Anterior cingulate cortex (tissue), 58 donors: ENCODE measurements around the gene CST6.

Source experiments
- DNase-seq, 58 donors: peaks; one replicate each; lab custom pipeline; 2025; lab: John Stamatoyannopoulos, UW

The CST6 gene, protein sequence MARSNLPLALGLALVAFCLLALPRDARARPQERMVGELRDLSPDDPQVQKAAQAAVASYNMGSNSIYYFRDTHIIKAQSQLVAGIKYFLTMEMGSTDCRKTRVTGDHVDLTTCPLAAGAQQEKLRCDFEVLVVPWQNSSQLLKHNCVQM

DNA sequence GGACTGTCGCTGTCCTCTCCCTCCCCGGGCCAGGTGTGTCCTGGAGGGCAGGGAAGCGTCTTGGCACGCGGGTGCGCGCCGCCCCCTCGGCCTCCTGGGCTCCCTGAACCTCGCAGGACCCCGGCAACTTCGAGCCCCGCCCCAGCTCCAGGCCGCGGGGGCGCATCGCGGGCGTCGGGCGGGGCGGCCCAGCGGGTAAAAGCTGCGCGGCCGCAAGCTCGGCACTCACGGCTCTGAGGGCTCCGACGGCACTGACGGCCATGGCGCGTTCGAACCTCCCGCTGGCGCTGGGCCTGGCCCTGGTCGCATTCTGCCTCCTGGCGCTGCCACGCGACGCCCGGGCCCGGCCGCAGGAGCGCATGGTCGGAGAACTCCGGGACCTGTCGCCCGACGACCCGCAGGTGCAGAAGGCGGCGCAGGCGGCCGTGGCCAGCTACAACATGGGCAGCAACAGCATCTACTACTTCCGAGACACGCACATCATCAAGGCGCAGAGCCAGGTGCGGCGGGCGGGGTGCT is at the start of gene CST6:
TSS of gene CST6 (plus strand) at position 224 of the 519 bp plus-strand sequence. CDS start at position 261, 37 bp downstream.
- DNase-seq, result no peak

DNA sequence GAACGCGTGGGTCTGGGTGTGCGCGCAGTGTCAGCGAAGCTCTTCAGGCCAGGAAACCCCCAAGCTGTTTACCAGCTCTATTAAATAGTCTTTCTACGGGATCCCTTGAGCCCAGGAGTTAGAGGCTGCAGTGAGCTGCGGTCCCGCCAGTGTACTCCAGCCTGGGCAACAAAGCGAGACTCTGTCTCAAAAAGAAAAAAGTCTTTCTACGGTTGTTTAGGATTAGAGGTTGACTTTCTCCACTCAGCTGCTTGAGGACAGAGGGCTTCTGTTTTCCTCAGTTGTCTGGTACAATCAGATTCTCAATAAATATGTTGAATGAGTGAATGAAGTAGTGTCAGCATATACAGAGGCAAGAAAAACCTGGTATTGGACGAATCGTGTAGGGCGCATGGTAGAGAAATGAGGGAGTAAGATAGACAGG is 49.7 kb upstream of the CST6 start:
- no peak for DNase-seq

DNA sequence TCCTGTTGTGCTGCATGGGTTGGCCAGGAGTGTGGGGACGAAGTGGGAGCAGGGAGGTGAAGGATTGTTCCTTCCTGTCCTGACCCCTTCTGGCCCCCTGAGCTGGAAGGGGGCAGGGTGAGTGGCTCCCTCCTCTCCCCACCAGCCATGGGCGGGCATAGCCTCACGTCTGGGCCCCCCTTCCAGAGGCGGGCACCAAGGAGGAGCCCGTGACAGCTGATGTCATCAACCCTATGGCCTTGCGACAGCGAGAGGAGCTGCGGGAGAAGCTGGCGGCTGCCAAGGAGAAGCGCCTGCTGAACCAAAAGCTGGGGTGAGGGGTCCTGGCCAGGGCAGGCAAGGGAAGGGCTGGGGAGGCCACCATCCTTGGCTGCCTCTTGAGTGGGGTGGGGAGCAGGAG is 46.9 kb upstream of the CST6 start:
- no peak for DNase-seq

DNA sequence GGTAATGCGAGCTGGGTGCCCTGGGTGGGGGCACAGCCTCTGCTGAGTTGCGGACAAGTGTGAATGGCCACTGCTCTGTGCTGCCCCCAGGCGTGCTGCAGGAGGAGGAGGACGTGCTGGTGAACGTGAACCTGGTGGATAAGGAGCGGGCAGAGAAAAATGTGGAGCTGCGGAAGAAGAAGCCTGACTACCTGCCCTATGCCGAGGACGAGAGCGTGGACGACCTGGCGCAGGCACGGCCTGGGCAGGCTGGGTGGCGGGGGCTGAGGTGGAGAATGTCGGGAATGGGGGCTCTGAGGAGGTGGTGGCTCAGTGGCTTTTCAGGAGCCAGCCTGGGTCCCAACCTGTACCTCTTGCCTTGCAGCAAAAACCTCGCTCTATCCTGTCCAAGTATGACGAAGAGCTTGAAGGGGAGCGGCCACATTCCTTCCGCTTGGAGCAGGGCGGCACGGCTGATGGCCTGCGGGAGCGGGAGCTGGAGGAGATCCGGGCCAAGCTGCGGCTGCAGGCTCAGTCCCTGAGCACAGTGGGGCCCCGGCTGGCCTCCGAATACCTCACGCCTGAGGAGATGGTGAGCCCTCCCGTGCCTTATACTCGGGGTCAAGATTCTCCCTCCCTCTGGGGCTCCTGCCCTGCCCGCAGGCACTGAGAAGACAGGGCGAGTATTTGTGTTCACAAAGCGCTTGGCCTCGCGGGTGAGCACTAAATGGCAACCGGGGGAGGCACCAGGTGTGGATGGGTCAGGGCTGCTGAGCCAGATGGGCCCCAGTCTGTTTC is 45.6 kb upstream of the CST6 start:
- DNase-seq, result no peak

DNA sequence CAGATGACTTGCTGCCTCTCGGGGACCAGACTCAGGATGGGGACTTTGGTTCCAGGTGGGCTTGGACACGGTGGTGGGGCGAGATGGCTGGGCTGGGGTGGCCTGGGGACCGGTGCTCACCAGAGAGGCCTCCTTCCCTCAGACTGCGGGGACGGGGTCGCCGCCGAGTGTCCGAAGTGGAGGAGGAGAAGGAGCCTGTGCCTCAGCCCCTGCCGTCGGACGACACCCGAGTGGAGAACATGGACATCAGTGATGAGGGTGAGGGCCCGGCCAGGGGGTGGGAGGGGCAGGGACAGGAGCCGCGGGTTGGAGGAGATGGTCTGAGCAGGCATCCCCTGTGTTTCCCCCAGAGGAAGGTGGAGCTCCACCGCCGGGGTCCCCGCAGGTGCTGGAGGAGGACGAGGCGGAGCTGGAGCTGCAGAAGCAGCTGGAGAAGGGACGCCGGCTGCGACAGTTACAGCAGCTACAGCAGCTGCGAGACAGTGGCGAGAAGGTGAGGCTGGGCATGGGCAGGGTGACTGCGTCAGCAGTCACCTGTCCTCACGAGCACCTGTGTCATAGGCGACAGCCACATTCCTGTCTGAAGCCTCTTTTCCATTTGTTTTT is 44.4 kb upstream of the CST6 start:
- no peak for DNase-seq

DNA sequence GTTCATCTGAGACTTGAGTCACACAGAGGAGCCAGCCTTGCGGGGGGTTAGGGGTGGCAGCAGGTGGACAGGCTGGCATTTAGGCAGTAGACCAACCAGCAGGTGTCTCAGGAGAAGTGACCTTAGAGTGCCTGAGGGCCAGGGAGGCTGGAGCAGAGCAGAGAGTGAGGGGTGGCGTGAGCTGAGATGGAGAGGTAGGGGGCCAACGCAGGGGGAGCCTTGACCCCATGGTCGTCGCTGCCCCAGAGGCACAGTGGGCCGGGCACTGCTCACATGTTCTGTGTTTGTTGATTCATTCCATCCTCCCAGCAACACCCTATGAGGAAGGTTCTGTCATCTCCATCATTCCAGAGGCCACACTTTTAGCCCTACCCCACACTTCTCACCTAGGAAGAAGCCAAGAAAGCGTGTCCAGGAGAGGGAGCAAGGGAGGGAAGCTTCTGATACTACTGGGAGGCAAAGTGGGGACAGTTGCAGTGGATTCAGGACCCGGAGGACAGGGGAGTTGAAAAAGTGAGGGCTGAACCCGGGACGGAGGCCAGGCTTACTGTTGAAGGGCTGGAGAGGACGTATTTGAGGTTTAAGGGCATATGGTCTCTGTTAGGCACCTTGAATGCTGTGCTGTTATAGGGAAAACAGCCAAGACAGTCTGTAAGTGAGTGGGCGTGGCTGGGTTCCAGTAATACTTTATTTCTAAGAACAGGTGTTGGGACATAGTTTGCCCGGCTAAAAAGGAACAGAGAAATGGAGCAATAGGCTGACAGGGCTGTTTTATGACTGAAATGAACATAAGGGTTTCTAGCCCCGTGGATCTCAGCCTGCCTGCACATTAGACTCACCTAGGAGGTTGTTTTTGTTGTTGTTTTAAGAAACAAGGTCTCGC is 43.0 kb upstream of the CST6 start:
- no peak for DNase-seq

DNA sequence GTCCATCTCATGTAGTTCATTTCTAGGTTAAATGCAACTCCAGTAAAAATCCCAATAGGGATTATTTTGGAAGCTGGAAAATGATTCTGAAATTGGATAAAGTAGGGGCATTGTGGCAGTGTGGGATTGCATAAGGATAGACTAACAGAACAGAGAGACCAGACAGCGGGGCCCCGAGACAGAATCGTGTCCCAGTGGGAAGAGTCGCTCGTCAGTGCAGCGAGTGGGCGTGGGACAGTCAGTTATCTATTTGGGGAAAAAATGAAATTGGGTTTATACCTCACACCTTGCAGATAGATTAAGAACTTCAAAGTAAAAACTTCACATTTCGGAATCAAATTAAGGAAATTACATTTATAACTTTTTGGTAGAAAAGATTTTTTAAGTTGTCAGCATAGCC is 39.7 kb upstream of the CST6 start:
- no peak for DNase-seq

DNA sequence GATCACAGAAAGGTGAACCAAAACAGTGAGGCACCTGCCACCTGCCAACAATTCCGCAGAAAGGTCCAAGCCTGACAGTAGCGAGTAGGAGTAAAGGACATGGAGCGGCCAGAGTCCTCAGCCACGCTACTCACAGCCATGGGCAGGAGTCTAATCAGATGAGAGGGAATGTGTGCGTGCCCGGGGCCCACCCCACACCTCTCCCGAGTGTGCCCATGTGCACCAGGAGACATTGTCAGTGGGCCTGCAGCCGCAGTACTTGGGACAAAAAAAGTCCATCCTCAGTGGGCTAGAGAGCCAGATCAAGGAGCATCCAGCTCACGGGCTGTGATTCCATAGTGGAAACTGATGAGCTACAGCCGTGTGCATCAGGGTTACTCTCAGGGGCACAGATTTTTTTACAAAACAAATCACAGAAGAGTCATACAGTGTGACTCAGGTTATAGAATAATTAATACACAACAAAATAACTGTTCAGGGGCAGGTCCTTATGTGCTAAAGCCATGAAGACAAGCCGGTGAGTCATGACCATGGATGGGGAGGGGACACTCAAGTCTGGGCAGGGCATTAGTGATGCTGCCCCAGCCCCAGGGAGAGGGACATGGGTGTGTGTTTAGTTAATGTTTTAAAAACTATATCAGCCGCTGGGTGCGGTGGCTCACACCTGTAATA is 38.2 kb upstream of the CST6 start:
- DNase-seq, result no peak

DNA sequence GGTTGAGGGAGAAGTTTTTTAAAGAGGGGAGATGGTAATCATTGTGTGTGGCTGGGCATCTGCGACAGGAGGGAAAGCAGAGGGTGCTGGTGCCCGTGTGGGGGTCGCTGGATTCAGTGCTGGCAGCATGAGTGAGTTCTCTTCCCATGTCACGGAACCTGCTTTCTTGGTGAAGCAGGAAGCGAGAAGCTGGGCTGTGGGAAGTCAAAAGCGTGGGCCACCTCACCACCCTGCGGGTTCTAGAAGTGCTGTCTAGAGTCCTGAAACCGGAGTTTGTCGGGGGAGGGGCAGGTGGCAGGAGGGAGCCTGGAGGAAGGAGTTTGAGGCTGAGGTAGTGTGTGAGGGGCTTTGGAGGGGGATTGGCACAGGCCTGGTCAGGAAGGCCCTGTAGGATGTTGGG is 36.0 kb upstream of the CST6 start:
- DNase-seq, result no peak

DNA sequence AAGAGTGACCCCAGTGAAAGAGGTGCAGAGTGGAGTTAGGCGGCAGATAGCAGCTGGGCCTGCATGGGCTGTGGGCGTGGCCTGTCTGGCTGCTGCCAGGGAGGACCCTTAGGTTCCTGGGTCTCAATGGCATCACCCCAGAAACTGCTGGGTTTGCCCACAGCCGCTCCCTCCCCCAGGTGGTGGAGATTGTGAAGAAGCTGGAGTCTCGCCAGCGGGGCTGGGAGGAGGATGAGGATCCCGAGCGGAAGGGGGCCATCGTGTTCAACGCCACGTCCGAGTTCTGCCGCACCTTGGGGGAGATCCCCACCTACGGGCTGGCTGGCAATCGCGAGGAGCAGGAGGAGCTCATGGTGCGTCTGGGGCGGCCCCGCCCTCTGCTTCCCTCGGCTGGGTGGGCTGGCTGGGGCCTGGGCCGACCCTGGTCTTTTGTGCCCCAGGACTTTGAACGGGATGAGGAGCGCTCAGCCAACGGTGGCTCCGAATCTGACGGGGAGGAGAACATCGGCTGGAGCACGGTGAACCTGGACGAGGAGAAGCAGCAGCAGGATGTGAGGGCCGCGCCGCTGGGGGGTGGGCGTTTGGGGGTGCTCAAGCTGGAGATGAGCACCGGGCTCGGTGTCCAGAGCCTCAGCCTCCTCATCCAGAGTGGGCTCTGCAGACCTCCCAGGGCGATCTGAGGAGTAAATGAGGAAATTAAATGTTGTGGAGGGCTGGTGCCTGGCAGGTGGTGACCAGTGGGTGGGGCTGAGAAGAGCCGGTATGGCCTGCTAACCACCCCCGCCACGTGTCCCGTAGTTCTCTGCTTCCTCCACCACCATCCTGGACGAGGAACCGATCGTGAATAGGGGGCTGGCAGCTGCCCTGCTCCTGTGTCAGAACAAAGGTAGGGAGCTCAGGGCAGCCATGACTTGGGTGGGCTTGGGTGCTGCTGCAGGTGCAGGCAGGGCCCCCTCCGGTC is 35.3 kb upstream of the CST6 start:
- no peak for DNase-seq

DNA sequence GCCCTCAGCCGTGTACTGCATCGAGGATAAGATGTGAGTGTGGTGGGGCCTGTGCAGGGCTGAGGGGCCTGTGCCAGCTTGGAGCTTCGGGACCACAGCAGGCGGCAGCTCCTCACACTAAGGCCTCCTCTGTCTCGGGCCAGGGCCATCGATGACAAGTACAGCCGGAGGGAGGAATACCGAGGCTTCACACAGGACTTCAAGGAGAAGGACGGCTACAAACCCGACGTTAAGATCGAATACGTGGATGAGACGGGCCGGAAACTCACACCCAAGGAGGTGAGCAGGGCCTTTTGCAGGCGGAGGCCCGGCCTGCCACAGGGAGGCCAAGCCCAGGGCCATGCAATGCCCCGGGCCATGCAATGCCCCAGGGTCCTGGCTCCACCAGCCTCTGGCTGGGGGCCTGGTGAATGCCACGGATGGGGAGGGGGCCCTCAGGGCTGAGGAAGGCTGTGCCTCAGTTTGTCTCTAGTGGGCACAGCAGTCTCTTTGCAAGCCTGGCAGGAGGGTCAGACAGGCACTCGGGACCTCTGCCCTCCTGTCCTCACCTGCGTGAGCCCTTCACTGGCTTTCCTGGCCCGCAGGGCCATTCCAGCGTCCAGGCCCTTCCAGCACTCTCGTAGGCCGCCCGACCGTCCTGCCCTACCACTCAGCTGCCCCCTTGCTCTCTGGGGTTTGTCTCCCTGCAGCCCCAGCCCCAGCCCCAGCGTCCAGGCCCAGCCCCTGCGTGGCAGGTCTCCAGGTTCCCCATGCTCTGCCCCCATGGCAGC is 34.0 kb upstream of the CST6 start:
- DNase-seq, result no peak

DNA sequence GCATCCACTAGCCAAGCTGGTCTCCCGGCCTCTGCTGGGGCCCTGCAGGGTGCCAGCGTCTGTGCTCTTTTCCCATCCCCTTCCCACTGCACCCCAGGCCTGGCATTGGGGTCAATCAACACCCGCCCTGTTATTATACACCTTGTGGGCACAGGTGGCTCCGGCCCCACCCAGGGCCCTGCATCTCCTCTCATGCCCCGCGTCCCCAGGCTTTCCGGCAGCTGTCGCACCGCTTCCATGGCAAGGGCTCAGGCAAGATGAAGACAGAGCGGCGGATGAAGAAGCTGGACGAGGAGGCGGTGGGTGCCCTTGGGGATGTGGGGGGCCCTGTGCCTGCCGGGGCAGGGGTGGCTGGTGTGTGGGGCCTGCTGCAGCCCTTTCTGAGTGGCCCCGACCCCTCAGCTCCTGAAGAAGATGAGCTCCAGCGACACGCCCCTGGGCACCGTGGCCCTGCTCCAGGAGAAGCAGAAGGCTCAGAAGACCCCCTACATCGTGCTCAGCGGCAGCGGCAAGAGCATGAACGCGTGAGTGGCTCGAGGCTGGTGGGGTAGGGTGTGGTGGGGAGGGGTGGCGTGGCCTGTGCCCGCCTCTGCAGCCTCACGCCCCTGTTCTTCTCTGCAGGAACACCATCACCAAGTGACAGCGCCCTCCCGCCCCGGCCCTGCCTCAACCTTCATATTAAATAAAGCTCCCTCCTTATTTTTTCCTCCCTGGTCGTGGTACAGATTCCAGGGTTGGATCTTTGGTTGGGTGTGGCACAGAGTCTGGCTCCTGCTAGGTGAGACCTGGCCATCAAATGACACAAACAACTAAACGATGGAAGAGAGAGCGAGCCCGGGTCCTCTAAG is 33.2 kb upstream of the CST6 start:
- DNase-seq, result no peak

DNA sequence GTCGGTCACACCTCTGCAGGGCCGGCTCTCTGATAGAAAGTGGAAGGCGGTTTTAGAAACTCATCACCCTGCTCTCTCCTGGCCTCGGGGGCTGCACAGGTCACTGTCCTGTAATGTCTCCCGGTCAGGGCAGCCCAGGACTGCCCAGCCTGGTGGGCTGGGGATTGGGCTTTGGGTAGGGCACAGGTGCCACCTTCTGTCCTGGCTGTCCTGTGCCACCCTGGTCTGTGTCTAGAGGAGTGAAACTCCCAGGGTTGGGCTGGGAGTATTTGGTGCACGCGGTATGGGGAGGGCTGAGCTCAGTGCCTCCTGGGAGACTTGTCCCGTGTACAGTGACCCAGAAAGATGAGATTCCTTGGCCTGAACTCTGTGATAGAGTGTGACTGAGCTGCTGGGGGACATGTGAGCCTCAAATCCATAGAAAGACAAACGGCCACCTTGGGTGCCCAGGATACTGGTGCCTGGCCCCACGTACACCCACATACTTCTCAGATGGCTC is 32.5 kb upstream of the CST6 start:
- no peak for DNase-seq

DNA sequence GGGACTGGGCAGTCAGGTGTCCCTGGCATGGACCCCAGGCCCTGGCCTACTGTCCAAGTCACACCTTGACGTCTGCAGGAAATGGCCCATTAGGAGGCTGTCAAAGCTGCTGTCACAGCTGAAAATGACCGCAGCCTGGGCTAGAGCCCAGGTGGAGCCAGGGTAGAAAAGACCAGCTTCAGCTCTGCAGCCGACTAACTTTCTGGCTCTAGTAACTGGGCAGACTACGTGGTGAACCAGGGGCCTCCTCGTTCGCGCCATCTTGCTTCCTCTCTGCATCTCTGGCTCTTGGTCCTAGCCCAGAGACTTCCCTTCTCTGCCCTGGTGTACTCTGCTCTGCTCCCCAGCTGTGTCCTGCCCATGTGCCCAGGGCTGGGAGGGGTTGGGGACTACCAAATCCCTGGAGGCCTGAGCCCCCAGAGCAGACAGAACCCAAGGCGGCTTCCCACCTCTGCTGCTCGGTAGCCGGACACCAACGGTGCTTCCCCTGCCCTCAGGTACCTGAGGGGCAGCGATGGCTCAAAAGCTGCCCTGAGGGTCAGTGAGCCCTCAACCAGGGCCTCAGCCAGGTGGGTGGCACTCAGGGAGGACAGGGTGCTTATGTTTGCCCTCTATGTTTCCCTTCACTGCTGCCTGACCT is 30.6 kb upstream of the CST6 start:
- DNase-seq, result no peak

DNA sequence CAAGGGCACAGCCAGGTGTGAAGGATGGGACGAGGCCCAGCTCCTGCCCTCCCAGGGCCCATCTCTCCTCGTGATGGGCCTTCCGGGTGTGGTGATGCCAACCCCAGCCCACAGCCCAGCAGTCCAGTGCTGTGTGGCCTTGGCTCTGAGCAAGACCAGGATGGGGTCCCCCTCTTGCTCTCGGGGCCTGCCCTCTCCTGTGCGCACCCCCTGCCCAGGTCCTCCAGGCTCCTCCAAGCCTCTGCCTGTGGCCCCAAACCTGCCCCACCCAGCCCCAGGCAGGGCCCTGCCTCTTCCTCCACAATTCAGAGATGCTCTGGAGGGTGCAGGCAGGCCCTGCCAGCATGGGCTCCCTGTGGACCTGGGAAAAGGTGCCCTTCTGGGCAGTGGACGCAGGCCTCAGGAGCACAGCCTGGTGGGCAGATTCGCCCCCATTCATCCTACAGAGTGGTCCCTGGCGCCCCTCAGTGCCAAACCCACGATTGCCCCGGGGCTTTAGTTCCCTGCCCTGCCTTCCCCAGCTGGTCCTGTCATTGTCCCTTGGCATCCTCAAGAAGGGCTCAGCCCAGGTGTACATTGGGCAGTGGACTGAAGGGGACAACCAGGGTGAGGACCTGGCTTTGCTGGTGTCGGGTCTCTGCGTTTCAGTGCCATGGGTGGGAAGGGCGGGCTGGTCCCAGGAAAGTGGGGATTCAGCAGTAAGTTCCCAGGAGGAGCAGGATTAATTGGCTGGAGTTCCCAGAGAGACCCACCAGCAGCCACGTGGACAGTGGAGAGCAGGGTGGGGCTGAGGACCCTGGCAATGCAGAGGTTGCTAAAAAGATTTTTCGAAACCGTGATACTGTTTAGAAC is 29.6 kb upstream of the CST6 start:
- no peak for DNase-seq
